ENCODE measurements around the gene SOBP.

The SOBP gene

GRCh38 chr6:107602321-107603005 is 112.5 kb downstream of the SOBP start:
- no peak for DNase-seq (ENCODE audit: low read depth, low spot score)
- in situ Hi-C loops (cut with HindIII; ENCODE audit: low sequenced_read_pairs) = no loop called here
- no peak for TF ChIP-seq CTCF (IDR thresholded peaks at IDR 0.05; ENCODE audit: low read depth, low read length)
- no peak overlapping the region for H3K4me3 ChIP-seq (ENCODE audit: low read depth, low read length)

- TF ChIP-seq CTCF (IDR thresholded peaks at IDR 0.05; ENCODE audit: low read depth, low read length) = no peak
- H3K4me3 ChIP-seq (ENCODE audit: low read depth, low read length) = no peak overlapping the region
- in situ Hi-C loops (cut with HindIII; ENCODE audit: low sequenced_read_pairs) = no loop called here
- no peak for DNase-seq (ENCODE audit: low read depth, low spot score)
Measured at GRCh38 chr6:107603006-107603370, 113.1 kb downstream of the SOBP start.

- in situ Hi-C loops (cut with HindIII; ENCODE audit: low sequenced_read_pairs) = no loop called here
- no peak overlapping the region for H3K4me3 ChIP-seq (ENCODE audit: low read depth, low read length)
- TF ChIP-seq CTCF (IDR thresholded peaks at IDR 0.05; ENCODE audit: low read depth, low read length) = no peak
- no peak for DNase-seq (ENCODE audit: low read depth, low spot score)
Measured at GRCh38 chr6:107604549-107604948, 114.6 kb downstream of the SOBP start.

- in situ Hi-C loops (cut with HindIII; ENCODE audit: low sequenced_read_pairs) = no loop called here
- no peak for DNase-seq (ENCODE audit: low read depth, low spot score)
- H3K4me3 ChIP-seq (ENCODE audit: low read depth, low read length) = no peak overlapping the region
- TF ChIP-seq CTCF (IDR thresholded peaks at IDR 0.05; ENCODE audit: low read depth, low read length) = no peak
Measured at GRCh38 chr6:107606407-107606806, 116.5 kb downstream of the SOBP start.

GRCh38 chr6:107607116-107607515 is 117.2 kb downstream of the SOBP start:
- H3K4me3 ChIP-seq (ENCODE audit: low read depth, low read length) = no peak overlapping the region
- in situ Hi-C loops (cut with HindIII; ENCODE audit: low sequenced_read_pairs) = no loop called here
- TF ChIP-seq CTCF (IDR thresholded peaks at IDR 0.05; ENCODE audit: low read depth, low read length) = no peak
- no peak for DNase-seq (ENCODE audit: low read depth, low spot score)

GRCh38 chr6:107611094-107611810 is 121.3 kb downstream of the SOBP start:
- no peak overlapping the region for H3K4me3 ChIP-seq (ENCODE audit: low read depth, low read length)
- no peak for TF ChIP-seq CTCF (IDR thresholded peaks at IDR 0.05; ENCODE audit: low read depth, low read length)
- no peak for DNase-seq (ENCODE audit: low read depth, low spot score)
- in situ Hi-C loops (cut with HindIII; ENCODE audit: low sequenced_read_pairs) = no loop called here

Data from astrocyte of the spinal cord (primary cell).